ENCODE measurements around the gene HOXA2. TPM values are rescaled to one million over a fixed set of nuclear protein-coding genes. Genes with fewer than 3 reads are reported as not detected.

The HOXA2 gene
- total and polyA plus RNA-seq, 2 of the 13 experiments (the other 11 are each of a cell fraction or from before 2014, with no cell fraction given): 0.22 to 0.29 TPM

DNA sequence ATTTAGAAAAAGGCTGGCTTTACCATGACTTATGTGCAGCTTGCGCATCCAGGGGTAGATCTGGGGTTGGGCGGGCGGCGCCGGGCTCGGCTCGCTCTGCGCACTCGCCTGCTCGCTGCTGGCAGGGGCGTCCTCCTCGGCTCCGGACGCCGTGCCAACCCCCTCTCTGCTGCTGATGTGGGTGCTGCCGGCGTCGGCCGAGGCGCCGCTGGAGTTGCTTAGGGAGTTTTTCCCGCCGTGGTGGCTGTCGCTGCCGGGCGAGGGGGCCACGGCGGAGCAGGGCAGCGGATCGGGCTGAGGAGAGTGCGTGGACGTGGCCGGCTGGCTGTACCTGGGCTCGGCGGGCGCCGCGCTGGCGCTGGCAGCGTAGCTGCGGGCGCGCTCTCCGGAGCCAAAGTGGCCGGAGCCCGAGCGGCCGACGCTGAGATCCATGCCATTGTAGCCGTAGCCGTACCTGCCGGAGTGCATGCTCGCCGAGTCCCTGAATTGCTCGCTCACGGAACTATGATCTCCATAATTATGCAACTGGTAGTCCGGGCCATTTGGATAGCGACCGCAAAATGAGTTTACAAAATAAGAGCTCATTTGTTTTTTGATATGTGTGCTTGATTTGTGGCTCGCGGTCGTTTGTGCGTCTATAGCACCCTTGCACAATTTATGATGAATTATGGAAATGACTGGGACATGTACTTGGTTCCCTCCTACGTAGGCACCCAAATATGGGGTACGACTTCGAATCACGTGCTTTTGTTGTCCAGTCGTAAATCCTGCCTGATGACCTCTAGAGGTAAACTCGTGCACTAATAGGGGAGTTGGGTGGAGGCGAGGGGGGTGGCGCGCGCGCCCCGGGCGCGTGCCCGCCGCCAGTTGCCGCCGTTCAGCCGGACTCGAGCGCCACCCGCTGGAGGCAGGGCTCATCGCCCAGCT lies 40.8 kb upstream of the HOXA2 start, which contains the start of gene HOXA5 (continued):
- TF ChIP-seq ARID4A (CRISPR knock-in tag; IDR thresholded peaks at IDR 0.05; ENCODE audit: borderline replicate concordance): peak; percentile 52; the same call in 1 of the 2 replicates
- TF ChIP-seq, protein P1, sequence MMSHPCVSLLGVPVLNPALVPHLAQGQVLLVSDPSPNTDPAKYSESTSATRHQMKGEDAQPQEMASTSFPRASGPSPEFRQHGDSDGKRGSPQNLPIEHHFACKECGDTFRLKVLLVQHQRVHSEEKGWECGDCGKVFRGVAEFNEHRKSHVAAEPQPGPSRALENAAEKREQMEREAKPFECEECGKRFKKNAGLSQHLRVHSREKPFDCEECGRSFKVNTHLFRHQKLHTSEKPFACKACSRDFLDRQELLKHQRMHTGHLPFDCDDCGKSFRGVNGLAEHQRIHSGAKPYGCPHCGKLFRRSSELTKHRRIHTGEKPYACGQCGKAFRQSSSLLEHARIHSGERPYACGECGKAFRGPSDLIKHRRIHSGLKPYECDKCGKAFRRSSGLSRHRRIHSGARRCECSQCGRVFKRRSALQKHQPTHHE (CRISPR knock-in tag; IDR thresholded peaks at IDR 0.05; ENCODE audit: borderline replicate concordance): no peak
- TF ChIP-seq HMGXB4 (CRISPR knock-in tag; IDR thresholded peaks at IDR 0.05; ENCODE audit: borderline replicate concordance in 1 of 2, low read depth in 1 of 2): peak; percentile 50 to 81; a peak in 3 of 4 replicates
- TF ChIP-seq ZBTB1 (CRISPR knock-in tag; IDR thresholded peaks at IDR 0.05; ENCODE audit: borderline replicate concordance): no peak
- TF ChIP-seq RAD21 (CRISPR knock-in tag; IDR thresholded peaks at IDR 0.05): peak; percentile 88
- TF ChIP-seq, protein P2, sequence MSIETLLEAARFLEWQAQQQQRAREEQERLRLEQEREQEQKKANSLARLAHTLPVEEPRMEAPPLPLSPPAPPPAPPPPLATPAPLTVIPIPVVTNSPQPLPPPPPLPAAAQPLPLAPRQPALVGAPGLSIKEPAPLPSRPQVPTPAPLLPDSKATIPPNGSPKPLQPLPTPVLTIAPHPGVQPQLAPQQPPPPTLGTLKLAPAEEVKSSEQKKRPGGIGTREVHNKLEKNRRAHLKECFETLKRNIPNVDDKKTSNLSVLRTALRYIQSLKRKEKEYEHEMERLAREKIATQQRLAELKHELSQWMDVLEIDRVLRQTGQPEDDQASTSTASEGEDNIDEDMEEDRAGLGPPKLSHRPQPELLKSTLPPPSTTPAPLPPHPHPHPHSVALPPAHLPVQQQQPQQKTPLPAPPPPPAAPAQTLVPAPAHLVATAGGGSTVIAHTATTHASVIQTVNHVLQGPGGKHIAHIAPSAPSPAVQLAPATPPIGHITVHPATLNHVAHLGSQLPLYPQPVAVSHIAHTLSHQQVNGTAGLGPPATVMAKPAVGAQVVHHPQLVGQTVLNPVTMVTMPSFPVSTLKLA (IDR thresholded peaks at IDR 0.05): 0 out of 2 replicates have a peak, but pooled peaks have one; percentile 28
- no peak for TF ChIP-seq REST (IDR thresholded peaks at IDR 0.05; ENCODE audit: borderline replicate concordance in 1 of 2, low read depth in 1 of 2, low read length in 2 of 2)

All from HepG2 (cell line).